SK-N-SH (cell line): ENCODE measurements around the gene MACROD2. TPM values are rescaled to one million over a fixed set of nuclear protein-coding genes. Genes with fewer than 3 reads are reported as not detected.

Source experiments
- CTCF ChIA-PET: fragments of 300-600, 350-600 bp; formaldehyde crosslinking; extraction: SDS; loops from one replicate; lab custom pipeline; 2021; lab: Yijun Ruan, JAX
- POLR2A ChIA-PET: fragments of 350-600 bp; sonication (Branson Sonifier 250); formaldehyde crosslinking; extraction: SDS; loops from one replicate; lab custom pipeline; 2020; ENCODE audit warnings: antibody characterized with exemption, inconsistent platforms; lab: Yijun Ruan, JAX
- DNase-seq: peaks from one replicate; pipeline ENCODE4 v3.0.0; 2012
- H2AFZ ChIP-seq: fragments of 200-600 bp; sonication (generic); 2 replicates; pipeline ENCODE4 v1.8.1; 2016; ENCODE audit warnings: antibody characterized with exemption, mild to moderate bottlenecking, low read depth
- H3F3A ChIP-seq: fragments of 200-600 bp; sonication (generic); replicated peaks from 2 replicates; pipeline ENCODE3; 2016; ENCODE audit warnings: antibody characterized with exemption, mild to moderate bottlenecking; ENCODE audit not compliant: insufficient read depth
- H3K27ac ChIP-seq, 2 experiments: fragments of 200-500 bp in 1 of 2; fragments of 200-600 bp in 1 of 2; sonication (Bioruptor generic) in 1 of 2; sonication (generic), shearing (Covaris generic) in 1 of 2; 2 replicates each; pipeline versions ENCODE4 v1.5.1 to v1.6.1; 2014 to 2016; ENCODE audit warnings: low read depth in 2 of 2, inconsistent platforms in 1 of 2, low read length in 1 of 2, mild to moderate bottlenecking in 1 of 2, mixed read lengths in 1 of 2
- H3K27me3 ChIP-seq: fragments of 200-600 bp; sonication (generic), shearing (Covaris generic); 2 replicates; pipeline ENCODE4 v1.6.1; 2016; ENCODE audit warnings: mixed run types; ENCODE audit not compliant: insufficient read depth
- H3K36me3 ChIP-seq, 2 experiments: fragments of 200-500 bp in 1 of 2; fragments of 200-600 bp in 1 of 2; sonication (Bioruptor generic) in 1 of 2; sonication (generic) in 1 of 2; replicated peaks in 1 of 2; 2 replicates each; pipeline versions ENCODE3 to v1.5.1; 2014 to 2016; ENCODE audit warnings: low read length in 1 of 2, mild to moderate bottlenecking in 1 of 2; ENCODE audit not compliant: insufficient read depth in 2 of 2, control insufficient read depth in 1 of 2
- H3K4me1 ChIP-seq, 2 experiments: fragments of 200-500 bp in 1 of 2; fragments of 200-600 bp in 1 of 2; sonication (Bioruptor generic) in 1 of 2; sonication (generic), shearing (Covaris generic) in 1 of 2; 2 replicates each; pipeline versions ENCODE4 v1.5.1 to v1.6.1; 2014 to 2016; ENCODE audit warnings: low read depth in 1 of 2, low read length in 1 of 2, mixed run types in 1 of 2; ENCODE audit not compliant: insufficient read depth in 2 of 2, control insufficient read depth in 1 of 2
- H3K4me2 ChIP-seq: fragments of 200-600 bp; sonication (generic), shearing (Covaris generic); 2 replicates; pipeline ENCODE4 v1.6.1; 2017; ENCODE audit warnings: mixed run types
- H3K4me3 ChIP-seq, 2 experiments: fragments of 200-500 bp in 1 of 2; fragments of 200-600 bp in 1 of 2; sonication (Bioruptor generic) in 1 of 2; sonication (generic), shearing (Covaris generic) in 1 of 2; 2 replicates each; pipeline versions ENCODE4 v1.5.1 to v1.8.1; 2014 to 2016; ENCODE audit warnings: low read depth in 2 of 2, inconsistent platforms in 1 of 2, low read length in 1 of 2, mild to moderate bottlenecking in 1 of 2, mixed read lengths in 1 of 2, moderate library complexity in 1 of 2
- H3K79me2 ChIP-seq: fragments of 200-600 bp; sonication (generic); 2 replicates; pipeline ENCODE4 v1.8.1; 2017; ENCODE audit warnings: mild to moderate bottlenecking; ENCODE audit not compliant: insufficient read depth
- H3K9ac ChIP-seq: fragments of 200-600 bp; sonication (generic); 2 replicates; pipeline ENCODE4 v1.6.1; 2017; ENCODE audit warnings: mixed run types
- H3K9me2 ChIP-seq: fragments of 200-600 bp; sonication (generic); 2 replicates; pipeline ENCODE4 v1.6.1; 2017; ENCODE audit warnings: mixed run types
- H3K9me3 ChIP-seq: fragments of 200-600 bp; sonication (generic); 2 replicates; pipeline ENCODE4 v1.6.1; 2017; ENCODE audit warnings: mixed run types, mild to moderate bottlenecking, moderate library complexity
- H4K20me1 ChIP-seq: fragments of 200-600 bp; sonication (generic); 2 replicates; pipeline ENCODE4 v1.6.1; 2017; ENCODE audit warnings: mild to moderate bottlenecking, mixed run types; ENCODE audit not compliant: insufficient read depth
- CHD2 ChIP-seq: fragments of 150-350 bp; IDR thresholded peaks from 2 replicates; pipeline ENCODE4 v1.6.1; 2018; ENCODE audit warnings: low read length; ENCODE audit not compliant: partially characterized antibody
- ELF1 ChIP-seq: IDR thresholded peaks from 2 replicates; pipeline ENCODE4 v1.4.0; 2012
- EP300 ChIP-seq, 2 experiments: IDR thresholded peaks; 2 replicates each; pipeline versions ENCODE4 v1.4.0 to v1.6.1; 2012; ENCODE audit warnings: borderline replicate concordance in 1 of 2, low read depth in 1 of 2, low read length in 1 of 2
- EZH2phosphoT487 ChIP-seq: fragments of 200-600 bp; sonication (generic); IDR thresholded peaks from 2 replicates; pipeline ENCODE4 v1.6.1; 2017; ENCODE audit warnings: low read depth, mixed run types, mild to moderate bottlenecking, antibody characterized with exemption, moderate library complexity, borderline replicate concordance
- FOXJ3 ChIP-seq: sonication (generic); formaldehyde crosslinking; IDR thresholded peaks from 2 replicates; pipeline ENCODE4 v1.5.1; 2020; ENCODE audit warnings: mild to moderate bottlenecking, missing genetic modification reagents
- FOXM1 ChIP-seq: IDR thresholded peaks from 2 replicates; pipeline ENCODE4 v1.4.0; 2012; ENCODE audit warnings: low read depth, mild to moderate bottlenecking
- GABPA ChIP-seq: IDR thresholded peaks from 2 replicates; pipeline ENCODE4 v1.4.0; 2012; ENCODE audit warnings: low read depth, mild to moderate bottlenecking
- GATA2 ChIP-seq: sonication (generic); formaldehyde crosslinking; IDR thresholded peaks from 2 replicates; pipeline ENCODE4 v1.5.0; 2020; ENCODE audit warnings: mild to moderate bottlenecking, missing genetic modification reagents
- JUND ChIP-seq: IDR thresholded peaks from 2 replicates; pipeline ENCODE4 v1.4.0; 2012
- MEF2A ChIP-seq: IDR thresholded peaks from 2 replicates; pipeline ENCODE4 v1.4.0; 2012; ENCODE audit warnings: low read depth, borderline replicate concordance
- MXI1 ChIP-seq: IDR thresholded peaks from 2 replicates; pipeline ENCODE4 v1.6.1; 2012; ENCODE audit warnings: mild to moderate bottlenecking, low read depth, low read length, improper control_type of control experiment
- NFIC ChIP-seq: IDR thresholded peaks from 2 replicates; pipeline ENCODE4 v1.4.0; 2012; ENCODE audit warnings: borderline replicate concordance
- NRF1 ChIP-seq: IDR thresholded peaks from 2 replicates; pipeline ENCODE4 v1.6.1; 2012; ENCODE audit warnings: low read depth, mild to moderate bottlenecking, low read length
- POLR2AphosphoS5 ChIP-seq: IDR thresholded peaks from 2 replicates; pipeline ENCODE4 v1.6.1; 2012; ENCODE audit warnings: low read depth, low read length
- RAD21 ChIP-seq: IDR thresholded peaks from 2 replicates; pipeline ENCODE4 v1.6.1; 2012; ENCODE audit warnings: mild to moderate bottlenecking, low read length
- RCOR1 ChIP-seq: fragments of 150-350 bp; IDR thresholded peaks from 2 replicates; pipeline ENCODE4 v1.6.1; 2017; ENCODE audit warnings: antibody characterized with exemption, low read length
- RFX5 ChIP-seq: IDR thresholded peaks from 2 replicates; pipeline ENCODE4 v1.6.1; 2012; ENCODE audit warnings: mild to moderate bottlenecking, improper control_type of control experiment, low read length
- SIN3A ChIP-seq: IDR thresholded peaks from 2 replicates; pipeline ENCODE4 v1.6.1; 2012; ENCODE audit warnings: low read depth, mild to moderate bottlenecking, low read length, moderate library complexity, borderline replicate concordance
- SMC3 ChIP-seq: IDR thresholded peaks from 2 replicates; pipeline ENCODE4 v1.6.1; 2012; ENCODE audit warnings: low read depth, low read length, improper control_type of control experiment
- TAF1 ChIP-seq: IDR thresholded peaks from 2 replicates; pipeline ENCODE4 v1.6.1; 2012; ENCODE audit warnings: low read depth, mild to moderate bottlenecking, low read length, moderate library complexity, borderline replicate concordance
- TCF12 ChIP-seq: IDR thresholded peaks from 2 replicates; pipeline ENCODE4 v1.4.0; 2012
- TEAD4 ChIP-seq: IDR thresholded peaks from 2 replicates; pipeline ENCODE4 v1.4.0; 2012; ENCODE audit warnings: mild to moderate bottlenecking, borderline replicate concordance; ENCODE audit not compliant: insufficient read depth
- WGBS: methylation state at CpG from one replicate; pipeline ENCODE4 v1.1.6; 2017; ENCODE audit warnings: low lambda C conversion rate; 5-methylcytosine and 5-hydroxymethylcytosine counted together
- polyA plus RNA-seq, 3 experiments: library from polyadenylated mRNA; depleted of rRNA; stranded (reverse); fragments of >200 nt; gene quantifications; 2 replicates each; pipeline ENCODE4 v1.2.3, GENCODE V29; 2012
- TF ChIP-seq, protein P1 (sequence below): IDR thresholded peaks from 2 replicates; pipeline ENCODE4; 2012
- TF ChIP-seq, protein P2 (sequence below): fragments of 200-600 bp; sonication (generic); IDR thresholded peaks from 2 replicates; pipeline ENCODE4 v1.6.1; 2017; ENCODE audit warnings: antibody characterized with exemption, mild to moderate bottlenecking, moderate library complexity
- TF ChIP-seq, protein P3 (sequence below): IDR thresholded peaks from 2 replicates; pipeline ENCODE4 v1.4.0; 2012; ENCODE audit warnings: low read depth, borderline replicate concordance
- TF ChIP-seq, protein P4 (sequence below): IDR thresholded peaks from 2 replicates; pipeline ENCODE4 v1.4.0; 2012; ENCODE audit warnings: low read depth, borderline replicate concordance
- TF ChIP-seq, protein P5 (sequence below): fragments of 150-350 bp; IDR thresholded peaks from 2 replicates; pipeline ENCODE4 v1.6.1; 2016; ENCODE audit warnings: mild to moderate bottlenecking, low read depth, low read length
- TF ChIP-seq, protein P6 (sequence below): fragments of 150-350 bp; IDR thresholded peaks from 2 replicates; pipeline ENCODE4 v1.6.1; 2017; ENCODE audit warnings: antibody characterized with exemption, low read length, low read depth, borderline replicate concordance

MACROD2 gene
- polyA plus RNA-seq, 1 of the 3 experiments (the other 2 are of a cell fraction), result 0.33 TPM

DNA sequence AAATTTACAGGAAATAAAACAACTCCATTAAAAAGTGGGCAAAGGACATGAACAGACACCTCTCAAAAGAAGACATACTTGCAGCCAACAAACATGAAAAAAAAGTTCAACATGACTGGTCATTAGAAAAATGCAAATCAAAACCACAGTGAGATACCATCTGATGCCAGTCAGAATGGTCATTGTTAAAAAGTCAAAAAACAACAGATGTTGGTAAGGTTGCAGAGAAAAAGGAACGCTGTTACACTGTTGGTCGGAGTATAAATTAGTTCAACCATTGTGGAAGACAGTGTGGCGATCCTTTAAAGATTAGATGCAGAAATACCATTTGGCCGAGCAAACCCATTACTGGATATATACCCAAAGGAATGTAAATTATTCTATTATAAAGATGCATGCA lies 1200.1 kb downstream of the MACROD2 start:
- Histone ChIP-seq H2AFZ (no peak overlapping the region), H3K27ac (0 out of 4 replicates have a peak overlapping the region, but pooled peaks of 1 of the 2 experiments have one; percentile 4), H3K4me2 (no peak overlapping the region), H3K36me3 (no peaks in the 10 kb centered on the region), H3F3A (peaks cover 4% of the 10 kb centered on the region), H3K9me3 (no peaks in the 10 kb centered on the region), H3K79me2 (no peaks in the 10 kb centered on the region), H3K4me3 (no peak overlapping the region), H4K20me1 (no peaks in the 10 kb centered on the region), H3K9me2 (no peaks in the 10 kb centered on the region), H3K27me3 (no peaks in the 10 kb centered on the region), H3K4me1 (peaks cover 0 to 2% of the 10 kb centered on the region in 2 experiments; a peak in 1 of 4 replicates), H3K9ac (no peak overlapping the region)
- CTCF ChIA-PET, result no interaction called here
- WGBS, result 37% methylated on average over 4 of the region's 4 CpGs
- POLR2A ChIA-PET, result no interaction called here
- no peak for DNase-seq
- TF ChIP-seq, protein P1, sequence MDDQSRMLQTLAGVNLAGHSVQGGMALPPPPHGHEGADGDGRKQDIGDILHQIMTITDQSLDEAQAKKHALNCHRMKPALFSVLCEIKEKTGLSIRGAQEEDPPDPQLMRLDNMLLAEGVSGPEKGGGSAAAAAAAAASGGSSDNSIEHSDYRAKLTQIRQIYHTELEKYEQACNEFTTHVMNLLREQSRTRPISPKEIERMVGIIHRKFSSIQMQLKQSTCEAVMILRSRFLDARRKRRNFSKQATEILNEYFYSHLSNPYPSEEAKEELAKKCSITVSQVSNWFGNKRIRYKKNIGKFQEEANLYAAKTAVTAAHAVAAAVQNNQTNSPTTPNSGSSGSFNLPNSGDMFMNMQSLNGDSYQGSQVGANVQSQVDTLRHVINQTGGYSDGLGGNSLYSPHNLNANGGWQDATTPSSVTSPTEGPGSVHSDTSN, result peak; percentile 90
- TF ChIP-seq NFIC, result peak; percentile 59; the same call in 1 of the 2 replicates
- TF ChIP-seq TCF12, result peak; percentile 98
- TF ChIP-seq RFX5, result no peak
- no peak for TF ChIP-seq NRF1
- peak; percentile 73 for TF ChIP-seq TEAD4
- TF ChIP-seq ELF1, result no peak
- TF ChIP-seq GABPA, result no peak
- TF ChIP-seq POLR2AphosphoS5, result 0 out of 2 replicates have a peak, but pooled peaks have one; percentile 27
- TF ChIP-seq, protein P2, sequence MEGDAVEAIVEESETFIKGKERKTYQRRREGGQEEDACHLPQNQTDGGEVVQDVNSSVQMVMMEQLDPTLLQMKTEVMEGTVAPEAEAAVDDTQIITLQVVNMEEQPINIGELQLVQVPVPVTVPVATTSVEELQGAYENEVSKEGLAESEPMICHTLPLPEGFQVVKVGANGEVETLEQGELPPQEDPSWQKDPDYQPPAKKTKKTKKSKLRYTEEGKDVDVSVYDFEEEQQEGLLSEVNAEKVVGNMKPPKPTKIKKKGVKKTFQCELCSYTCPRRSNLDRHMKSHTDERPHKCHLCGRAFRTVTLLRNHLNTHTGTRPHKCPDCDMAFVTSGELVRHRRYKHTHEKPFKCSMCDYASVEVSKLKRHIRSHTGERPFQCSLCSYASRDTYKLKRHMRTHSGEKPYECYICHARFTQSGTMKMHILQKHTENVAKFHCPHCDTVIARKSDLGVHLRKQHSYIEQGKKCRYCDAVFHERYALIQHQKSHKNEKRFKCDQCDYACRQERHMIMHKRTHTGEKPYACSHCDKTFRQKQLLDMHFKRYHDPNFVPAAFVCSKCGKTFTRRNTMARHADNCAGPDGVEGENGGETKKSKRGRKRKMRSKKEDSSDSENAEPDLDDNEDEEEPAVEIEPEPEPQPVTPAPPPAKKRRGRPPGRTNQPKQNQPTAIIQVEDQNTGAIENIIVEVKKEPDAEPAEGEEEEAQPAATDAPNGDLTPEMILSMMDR, result no peak
- peak; percentile 88 for TF ChIP-seq FOXM1
- TF ChIP-seq CHD2, result no peak
- no peak for TF ChIP-seq SMC3
- TF ChIP-seq GATA2, result no peak
- TF ChIP-seq, protein P3, sequence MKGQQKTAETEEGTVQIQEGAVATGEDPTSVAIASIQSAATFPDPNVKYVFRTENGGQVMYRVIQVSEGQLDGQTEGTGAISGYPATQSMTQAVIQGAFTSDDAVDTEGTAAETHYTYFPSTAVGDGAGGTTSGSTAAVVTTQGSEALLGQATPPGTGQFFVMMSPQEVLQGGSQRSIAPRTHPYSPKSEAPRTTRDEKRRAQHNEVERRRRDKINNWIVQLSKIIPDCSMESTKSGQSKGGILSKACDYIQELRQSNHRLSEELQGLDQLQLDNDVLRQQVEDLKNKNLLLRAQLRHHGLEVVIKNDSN, result no peak
- TF ChIP-seq FOXJ3 (CRISPR knock-in tag), result no peak
- TF ChIP-seq EZH2phosphoT487, result no peak
- peak; percentile 89 for TF ChIP-seq JUND
- 0 out of 2 replicates have a peak, but pooled peaks have one; percentile 4 for TF ChIP-seq MEF2A
- TF ChIP-seq, protein P4, sequence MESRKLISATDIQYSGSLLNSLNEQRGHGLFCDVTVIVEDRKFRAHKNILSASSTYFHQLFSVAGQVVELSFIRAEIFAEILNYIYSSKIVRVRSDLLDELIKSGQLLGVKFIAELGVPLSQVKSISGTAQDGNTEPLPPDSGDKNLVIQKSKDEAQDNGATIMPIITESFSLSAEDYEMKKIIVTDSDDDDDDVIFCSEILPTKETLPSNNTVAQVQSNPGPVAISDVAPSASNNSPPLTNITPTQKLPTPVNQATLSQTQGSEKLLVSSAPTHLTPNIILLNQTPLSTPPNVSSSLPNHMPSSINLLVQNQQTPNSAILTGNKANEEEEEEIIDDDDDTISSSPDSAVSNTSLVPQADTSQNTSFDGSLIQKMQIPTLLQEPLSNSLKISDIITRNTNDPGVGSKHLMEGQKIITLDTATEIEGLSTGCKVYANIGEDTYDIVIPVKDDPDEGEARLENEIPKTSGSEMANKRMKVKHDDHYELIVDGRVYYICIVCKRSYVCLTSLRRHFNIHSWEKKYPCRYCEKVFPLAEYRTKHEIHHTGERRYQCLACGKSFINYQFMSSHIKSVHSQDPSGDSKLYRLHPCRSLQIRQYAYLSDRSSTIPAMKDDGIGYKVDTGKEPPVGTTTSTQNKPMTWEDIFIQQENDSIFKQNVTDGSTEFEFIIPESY, result 0 out of 2 replicates have a peak, but pooled peaks have one; percentile 25
- TF ChIP-seq, protein P5, sequence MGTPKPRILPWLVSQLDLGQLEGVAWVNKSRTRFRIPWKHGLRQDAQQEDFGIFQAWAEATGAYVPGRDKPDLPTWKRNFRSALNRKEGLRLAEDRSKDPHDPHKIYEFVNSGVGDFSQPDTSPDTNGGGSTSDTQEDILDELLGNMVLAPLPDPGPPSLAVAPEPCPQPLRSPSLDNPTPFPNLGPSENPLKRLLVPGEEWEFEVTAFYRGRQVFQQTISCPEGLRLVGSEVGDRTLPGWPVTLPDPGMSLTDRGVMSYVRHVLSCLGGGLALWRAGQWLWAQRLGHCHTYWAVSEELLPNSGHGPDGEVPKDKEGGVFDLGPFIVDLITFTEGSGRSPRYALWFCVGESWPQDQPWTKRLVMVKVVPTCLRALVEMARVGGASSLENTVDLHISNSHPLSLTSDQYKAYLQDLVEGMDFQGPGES, result no peak
- TF ChIP-seq TAF1, result no peak
- TF ChIP-seq, protein P6, sequence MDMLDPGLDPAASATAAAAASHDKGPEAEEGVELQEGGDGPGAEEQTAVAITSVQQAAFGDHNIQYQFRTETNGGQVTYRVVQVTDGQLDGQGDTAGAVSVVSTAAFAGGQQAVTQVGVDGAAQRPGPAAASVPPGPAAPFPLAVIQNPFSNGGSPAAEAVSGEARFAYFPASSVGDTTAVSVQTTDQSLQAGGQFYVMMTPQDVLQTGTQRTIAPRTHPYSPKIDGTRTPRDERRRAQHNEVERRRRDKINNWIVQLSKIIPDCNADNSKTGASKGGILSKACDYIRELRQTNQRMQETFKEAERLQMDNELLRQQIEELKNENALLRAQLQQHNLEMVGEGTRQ, result no peak
- TF ChIP-seq SIN3A, result no peak
- TF ChIP-seq EP300 (IDR thresholded peaks at IDR 0.05; ENCODE audit: borderline replicate concordance in 1 of 2, low read depth in 1 of 2, low read length in 1 of 2), result peak in 1 of 2 experiments; percentile 92; a peak in 2 of 4 replicates
- TF ChIP-seq RAD21, result no peak
- TF ChIP-seq MXI1, result no peak
- TF ChIP-seq RCOR1, result no peak
